ENCODE data around the gene ITK.

DNA sequence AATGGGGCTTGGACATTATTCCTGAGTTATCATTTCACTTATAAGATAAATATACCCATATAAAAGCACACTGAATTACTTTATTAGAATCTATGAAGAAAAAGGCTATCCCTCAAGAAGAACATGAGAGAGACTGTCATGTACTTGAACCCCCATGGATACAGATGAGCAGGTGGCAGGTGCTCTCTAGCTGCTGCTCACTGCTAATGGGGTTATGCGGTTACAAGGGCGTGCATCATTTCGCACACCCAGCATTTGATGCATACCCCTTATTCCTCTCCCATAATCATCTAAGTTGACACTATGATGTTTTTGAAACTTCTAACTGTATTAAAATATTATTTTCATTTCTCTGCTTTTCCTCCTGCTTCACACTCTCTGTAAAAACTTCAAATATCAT, 16.4 kb downstream of the ITK start:
- TF ChIP-seq, protein P1, sequence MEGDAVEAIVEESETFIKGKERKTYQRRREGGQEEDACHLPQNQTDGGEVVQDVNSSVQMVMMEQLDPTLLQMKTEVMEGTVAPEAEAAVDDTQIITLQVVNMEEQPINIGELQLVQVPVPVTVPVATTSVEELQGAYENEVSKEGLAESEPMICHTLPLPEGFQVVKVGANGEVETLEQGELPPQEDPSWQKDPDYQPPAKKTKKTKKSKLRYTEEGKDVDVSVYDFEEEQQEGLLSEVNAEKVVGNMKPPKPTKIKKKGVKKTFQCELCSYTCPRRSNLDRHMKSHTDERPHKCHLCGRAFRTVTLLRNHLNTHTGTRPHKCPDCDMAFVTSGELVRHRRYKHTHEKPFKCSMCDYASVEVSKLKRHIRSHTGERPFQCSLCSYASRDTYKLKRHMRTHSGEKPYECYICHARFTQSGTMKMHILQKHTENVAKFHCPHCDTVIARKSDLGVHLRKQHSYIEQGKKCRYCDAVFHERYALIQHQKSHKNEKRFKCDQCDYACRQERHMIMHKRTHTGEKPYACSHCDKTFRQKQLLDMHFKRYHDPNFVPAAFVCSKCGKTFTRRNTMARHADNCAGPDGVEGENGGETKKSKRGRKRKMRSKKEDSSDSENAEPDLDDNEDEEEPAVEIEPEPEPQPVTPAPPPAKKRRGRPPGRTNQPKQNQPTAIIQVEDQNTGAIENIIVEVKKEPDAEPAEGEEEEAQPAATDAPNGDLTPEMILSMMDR (IDR thresholded peaks at IDR 0.05; ENCODE audit: borderline replicate concordance, extremely low read depth, low read length, poor library complexity, severe bottlenecking) = no peak
- TF ChIP-seq EZH2 (IDR thresholded peaks at IDR 0.05; ENCODE audit: borderline replicate concordance, low read depth, low read length, severe bottlenecking) = no peak

Measured in DND-41 (cell line).